RWPE2 (cell line): Measurements from ENCODE around the gene SLC28A1.
A peak's percentile ranks its signal among the peaks of the same experiment; 100 is the strongest.

Source experiments
- ATAC-seq: fragments of 200-7000 bp; cut with Tn5 transposase; 3 replicates; pipeline ENCODE4 v1.9.1; 2021; ENCODE audit warnings: low read depth
- DNase-seq: peaks from one replicate; pipeline ENCODE4 v3.0.0-alpha.2; 2020; ENCODE audit warnings: low spot score
- H3K27ac ChIP-seq: fragments of 450-650 bp; 2 replicates; pipeline ENCODE4 v1.5.1; 2017; ENCODE audit warnings: mild to moderate bottlenecking; ENCODE audit not compliant: poor library complexity, severe bottlenecking
- H3K27me3 ChIP-seq: fragments of 250-450 bp; sonication (Bioruptor Pico); 2 replicates; pipeline ENCODE4 v1.5.1; 2021; ENCODE audit warnings: mild to moderate bottlenecking, moderate library complexity; ENCODE audit not compliant: insufficient read depth, poor library complexity, severe bottlenecking
- H3K36me3 ChIP-seq: fragments of 250-450 bp; sonication (Bioruptor Pico); 2 replicates; pipeline ENCODE4 v1.5.1; 2020; ENCODE audit warnings: low read depth, mild to moderate bottlenecking, moderate library complexity
- H3K4me1 ChIP-seq: fragments of 250-450 bp; sonication (Bioruptor Pico); 2 replicates; pipeline ENCODE4 v1.5.1; 2021; ENCODE audit warnings: mild to moderate bottlenecking, moderate library complexity; ENCODE audit not compliant: insufficient read depth, poor library complexity, severe bottlenecking
- H3K4me3 ChIP-seq: fragments of 250-450 bp; sonication (Bioruptor Pico); 2 replicates; pipeline ENCODE4 v1.5.1; 2021; ENCODE audit warnings: mild to moderate bottlenecking, moderate library complexity; ENCODE audit not compliant: severe bottlenecking
- H3K9me3 ChIP-seq: fragments of 250-450 bp; sonication (Bioruptor Pico); 2 replicates; pipeline ENCODE4 v1.5.1; 2021; ENCODE audit warnings: mild to moderate bottlenecking, moderate library complexity; ENCODE audit not compliant: severe bottlenecking
- CTCF ChIP-seq: fragments of 450-650 bp; IDR thresholded peaks from one replicate; pipeline ENCODE4 v1.5.1; 2017; ENCODE audit warnings: mild to moderate bottlenecking, moderate library complexity; ENCODE audit not compliant: poor library complexity, severe bottlenecking

SLC28A1 gene

GRCh38 chr15:84925906-84926305 is 41.4 kb downstream of the SLC28A1 start:
- Histone ChIP-seq H3K4me3 (no peak overlapping the region), H3K27ac (no peak overlapping the region), H3K27me3 (no peaks in the 10 kb centered on the region), H3K4me1 (peaks cover 20% of the 10 kb centered on the region), H3K36me3 (no peaks in the 10 kb centered on the region), H3K9me3 (no peaks in the 10 kb centered on the region)
- ATAC-seq (no peak), DNase-seq (no peak)
- no peak for TF ChIP-seq CTCF

GRCh38 chr15:84926491-84927230 is 42.2 kb downstream of the SLC28A1 start:
- H3K9me3 ChIP-seq: no peaks in the 10 kb centered on the region
- ATAC-seq: no peak
- no peak for DNase-seq
- no peak overlapping the region for H3K4me3 ChIP-seq
- no peaks in the 10 kb centered on the region for H3K27me3 ChIP-seq
- no peak overlapping the region for H3K27ac ChIP-seq
- no peak for TF ChIP-seq CTCF
- H3K4me1 ChIP-seq: peaks cover 20% of the 10 kb centered on the region
- H3K36me3 ChIP-seq: no peaks in the 10 kb centered on the region

GRCh38 chr15:84928843-84929168 is 44.3 kb downstream of the SLC28A1 start:
- Histone ChIP-seq H3K4me1 (peaks cover 20% of the 10 kb centered on the region), H3K27ac (no peak overlapping the region), H3K4me3 (no peak overlapping the region), H3K9me3 (no peaks in the 10 kb centered on the region), H3K36me3 (no peaks in the 10 kb centered on the region), H3K27me3 (no peaks in the 10 kb centered on the region)
- no peak for TF ChIP-seq CTCF
- ATAC-seq (no peak), DNase-seq (no peak)

GRCh38 chr15:84929795-84930603 is 45.5 kb downstream of the SLC28A1 start:
- Histone ChIP-seq H3K9me3 (no peaks in the 10 kb centered on the region), H3K27me3 (no peaks in the 10 kb centered on the region), H3K36me3 (no peaks in the 10 kb centered on the region), H3K4me3 (no peak overlapping the region), H3K27ac (no peak overlapping the region), H3K4me1 (peaks cover 14% of the 10 kb centered on the region)
- no peak for TF ChIP-seq CTCF
- ATAC-seq (peak; percentile 71), DNase-seq (no peak)
